Measurements from ENCODE around the gene MYO7B.

The MYO7B gene

DNA sequence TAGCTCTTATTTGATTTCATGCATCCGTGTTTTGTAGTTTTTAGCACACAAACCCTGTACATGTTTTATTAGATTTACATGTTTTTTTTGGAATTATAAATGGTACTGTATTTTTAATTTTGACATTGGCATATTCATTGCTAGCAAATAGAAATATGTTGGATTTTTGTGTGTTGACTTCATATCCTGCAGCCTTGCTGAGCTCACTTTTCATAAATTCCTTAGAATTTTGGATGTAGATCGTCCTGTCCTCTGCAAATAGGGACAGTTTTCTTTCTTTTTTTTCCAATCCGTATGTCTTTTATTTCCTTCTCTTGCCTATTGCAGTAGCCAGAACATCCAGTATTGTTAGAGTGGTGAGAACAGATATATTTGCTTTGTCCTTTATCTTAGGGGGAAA lies 63.7 kb downstream of the MYO7B start:
- Histone ChIP-seq H3K9ac (no peak overlapping the region), H4K20me1 (no peaks in the 10 kb centered on the region), H3K9me3 (peaks cover 29% of the 10 kb centered on the region), H3K4me2 (no peak overlapping the region), H3K4me3 (no peak overlapping the region), H3K36me3 (no peaks in the 10 kb centered on the region), H3K4me1 (peaks cover 3% of the 10 kb centered on the region), H3K27ac (no peak overlapping the region), H3K27me3 (no peaks in the 10 kb centered on the region)
- TF ChIP-seq Cebpa-rat (IDR thresholded peaks at IDR 0.05) = no peak

DNA sequence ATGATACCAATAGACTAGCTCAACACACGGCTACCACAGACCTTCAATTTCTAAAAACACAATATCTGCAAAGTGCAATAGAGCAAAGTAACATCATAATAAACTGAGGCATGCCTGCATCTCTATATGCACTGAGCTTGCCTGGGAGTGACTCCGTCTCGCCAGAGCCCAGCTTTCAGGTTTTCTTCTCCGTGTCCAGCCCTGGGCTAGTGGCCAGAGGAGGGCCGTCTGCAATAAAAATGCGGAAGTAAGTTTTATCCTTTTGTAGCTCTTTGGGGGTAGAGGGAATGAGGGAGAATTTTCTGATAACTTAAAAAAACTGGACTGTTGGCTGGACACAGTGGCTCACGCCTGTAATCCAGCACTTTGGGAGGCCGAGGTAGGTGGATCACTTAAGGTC lies 69.5 kb downstream of the MYO7B start:
- H3K9ac ChIP-seq = no peak overlapping the region
- no peaks in the 10 kb centered on the region for H4K20me1 ChIP-seq
- H3K27ac ChIP-seq = no peak overlapping the region
- H3K4me3 ChIP-seq = no peak overlapping the region
- no peak for TF ChIP-seq Cebpa-rat (IDR thresholded peaks at IDR 0.05)
- H3K4me1 ChIP-seq = peaks cover 59% of the 10 kb centered on the region
- H3K36me3 ChIP-seq = no peaks in the 10 kb centered on the region
- H3K9me3 ChIP-seq = peaks cover 29% of the 10 kb centered on the region
- H3K4me2 ChIP-seq = peak overlapping the region; percentile 63; the same call in 1 of the 2 replicates
- H3K27me3 ChIP-seq = no peaks in the 10 kb centered on the region

DNA sequence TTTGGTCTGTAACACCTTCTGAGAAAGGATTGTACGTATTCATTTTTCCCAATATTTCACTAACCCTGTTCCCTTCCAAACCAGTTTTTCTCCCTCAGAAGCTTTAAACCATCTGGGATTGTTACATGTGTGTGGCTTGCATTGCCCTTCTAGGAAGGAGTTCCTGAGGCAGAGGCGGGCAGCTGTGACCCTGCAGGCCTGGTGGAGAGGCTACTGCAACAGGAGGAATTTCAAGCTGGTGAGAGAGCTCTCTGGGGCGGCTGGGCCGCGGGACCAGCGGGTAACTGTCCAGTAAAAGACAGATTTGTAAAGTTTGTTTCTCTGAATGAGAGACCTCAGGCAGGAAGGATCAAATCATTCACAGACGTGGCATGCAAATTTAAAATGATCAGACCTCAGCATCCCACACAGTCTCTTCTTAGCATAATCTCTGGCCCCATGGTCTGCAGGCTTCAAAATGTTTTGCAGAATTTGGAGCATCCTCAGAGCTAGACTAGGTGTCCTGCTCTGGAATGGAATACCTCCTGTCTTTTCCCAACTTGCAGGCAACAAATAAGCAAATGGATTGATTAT lies 70.3 kb downstream of the MYO7B start:
- no peaks in the 10 kb centered on the region for H3K27me3 ChIP-seq
- H3K4me2 ChIP-seq = peak overlapping the region; percentile 49
- H3K4me1 ChIP-seq = peaks cover 67% of the 10 kb centered on the region
- no peaks in the 10 kb centered on the region for H4K20me1 ChIP-seq
- H3K27ac ChIP-seq = no peak overlapping the region
- TF ChIP-seq Cebpa-rat (IDR thresholded peaks at IDR 0.05) = no peak
- no peaks in the 10 kb centered on the region for H3K36me3 ChIP-seq
- no peak overlapping the region for H3K9ac ChIP-seq
- H3K4me3 ChIP-seq = no peak overlapping the region
- peaks cover 33% of the 10 kb centered on the region for H3K9me3 ChIP-seq

GRCh38 chr2:127606625-127607398 lies 71.3 kb downstream of the MYO7B start:
- Histone ChIP-seq H3K27ac (no peak overlapping the region), H3K4me1 (peaks cover 70% of the 10 kb centered on the region), H3K4me2 (peak overlapping the region; percentile 49), H3K36me3 (no peaks in the 10 kb centered on the region), H3K9ac (no peak overlapping the region), H3K9me3 (peaks cover 36% of the 10 kb centered on the region), H3K27me3 (no peaks in the 10 kb centered on the region), H4K20me1 (no peaks in the 10 kb centered on the region), H3K4me3 (no peak overlapping the region)
- no peak for TF ChIP-seq Cebpa-rat (IDR thresholded peaks at IDR 0.05)

GRCh38 chr2:127607399-127607908 lies 72.0 kb downstream of the MYO7B start:
- Histone ChIP-seq H3K27me3 (no peaks in the 10 kb centered on the region), H3K9ac (no peak overlapping the region), H3K27ac (no peak overlapping the region), H3K4me2 (peak overlapping the region; percentile 49), H3K9me3 (peaks cover 36% of the 10 kb centered on the region), H3K36me3 (no peaks in the 10 kb centered on the region), H3K4me1 (peaks cover 70% of the 10 kb centered on the region), H3K4me3 (no peak overlapping the region), H4K20me1 (no peaks in the 10 kb centered on the region)
- TF ChIP-seq Cebpa-rat (IDR thresholded peaks at IDR 0.05) = no peak

- no peaks in the 10 kb centered on the region for H4K20me1 ChIP-seq
- peaks cover 36% of the 10 kb centered on the region for H3K9me3 ChIP-seq
- peak overlapping the region; percentile 35; the same call in 1 of the 2 replicates for H3K27ac ChIP-seq
- H3K4me3 ChIP-seq = no peak overlapping the region
- no peak overlapping the region for H3K9ac ChIP-seq
- no peaks in the 10 kb centered on the region for H3K27me3 ChIP-seq
- TF ChIP-seq Cebpa-rat (IDR thresholded peaks at IDR 0.05) = no peak
- peak overlapping the region; percentile 49 for H3K4me2 ChIP-seq
- peaks cover 70% of the 10 kb centered on the region for H3K4me1 ChIP-seq
- no peaks in the 10 kb centered on the region for H3K36me3 ChIP-seq
Measured at GRCh38 chr2:127608061-127609030, 72.9 kb downstream of the MYO7B start.

- Histone ChIP-seq H3K27me3 (no peaks in the 10 kb centered on the region), H3K4me1 (peaks cover 67% of the 10 kb centered on the region), H3K4me2 (peak overlapping the region; percentile 49), H3K9me3 (peaks cover 38% of the 10 kb centered on the region), H4K20me1 (no peaks in the 10 kb centered on the region), H3K27ac (0 out of 2 replicates have a peak overlapping the region, but pooled peaks have one; percentile 35), H3K9ac (no peak overlapping the region), H3K36me3 (no peaks in the 10 kb centered on the region), H3K4me3 (no peak overlapping the region)
- TF ChIP-seq Cebpa-rat (IDR thresholded peaks at IDR 0.05) = no peak
Measured at GRCh38 chr2:127609031-127609751, 73.7 kb downstream of the MYO7B start.

DNA sequence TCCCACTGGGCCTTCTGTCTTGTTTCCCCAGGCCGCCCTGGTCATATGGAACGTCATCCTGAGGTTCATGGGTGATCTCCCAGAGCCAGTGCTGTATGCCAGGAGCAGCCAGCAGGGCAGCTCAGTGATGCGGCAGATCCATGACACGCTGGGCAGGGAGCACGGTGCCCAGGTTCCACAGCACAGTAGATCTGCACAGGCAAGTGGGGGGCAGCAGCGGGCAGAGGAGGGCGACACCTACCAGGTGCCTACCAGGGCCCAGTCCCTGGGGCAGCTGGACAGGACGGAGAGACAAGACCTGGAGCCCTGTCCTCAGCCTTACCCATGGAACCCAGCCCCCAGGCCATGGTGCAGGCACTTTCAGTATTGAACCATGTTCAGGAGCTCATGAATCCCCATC lies 74.3 kb downstream of the MYO7B start:
- Histone ChIP-seq H3K4me1 (peaks cover 63% of the 10 kb centered on the region), H3K36me3 (no peaks in the 10 kb centered on the region), H3K4me2 (peak overlapping the region; percentile 24), H3K9ac (no peak overlapping the region), H3K27ac (no peak overlapping the region), H3K27me3 (no peaks in the 10 kb centered on the region), H3K4me3 (no peak overlapping the region), H3K9me3 (peaks cover 40% of the 10 kb centered on the region), H4K20me1 (no peaks in the 10 kb centered on the region)
- TF ChIP-seq Cebpa-rat (IDR thresholded peaks at IDR 0.05) = no peak

GRCh38 chr2:127610561-127610960 lies 75.1 kb downstream of the MYO7B start:
- Histone ChIP-seq H3K4me3 (no peak overlapping the region), H3K9me3 (peaks cover 40% of the 10 kb centered on the region), H4K20me1 (no peaks in the 10 kb centered on the region), H3K4me1 (peaks cover 65% of the 10 kb centered on the region), H3K4me2 (peak overlapping the region; percentile 24; the same call in 1 of the 2 replicates), H3K36me3 (no peaks in the 10 kb centered on the region), H3K27ac (no peak overlapping the region), H3K9ac (no peak overlapping the region), H3K27me3 (no peaks in the 10 kb centered on the region)
- no peak for TF ChIP-seq Cebpa-rat (IDR thresholded peaks at IDR 0.05)

Measured in BLaER1 (cell line).